Measurements from ENCODE around the gene IL13RA2. TPM values are rescaled to one million over a fixed set of nuclear protein-coding genes. Genes with fewer than 3 reads are reported as not detected.

Gene IL13RA2
- total RNA-seq, 4 donors from 2014 or later, result 0.38 to 0.44 TPM; not detected in 2

DNA sequence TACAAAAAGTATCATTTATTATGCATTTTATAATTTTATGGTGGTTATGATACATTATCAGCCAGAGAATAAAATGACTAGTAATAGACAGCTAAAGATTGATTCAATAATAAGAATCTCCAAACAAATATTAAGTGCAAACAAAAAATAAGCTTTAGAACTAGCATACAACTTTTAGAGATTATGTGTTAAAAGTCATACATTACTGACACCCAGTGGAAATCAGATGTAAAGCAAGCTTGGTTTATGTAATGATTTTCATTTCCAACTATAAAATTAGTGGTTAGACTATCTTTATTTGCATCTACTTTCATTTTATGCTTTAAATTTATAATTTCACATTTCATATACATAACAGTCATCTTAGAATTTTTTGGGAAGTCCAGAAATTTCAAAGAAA lies 57.7 kb downstream of the IL13RA2 start:
- H3K9me3 ChIP-seq, result no peaks in the 10 kb centered on the region
- TF ChIP-seq, protein P1, sequence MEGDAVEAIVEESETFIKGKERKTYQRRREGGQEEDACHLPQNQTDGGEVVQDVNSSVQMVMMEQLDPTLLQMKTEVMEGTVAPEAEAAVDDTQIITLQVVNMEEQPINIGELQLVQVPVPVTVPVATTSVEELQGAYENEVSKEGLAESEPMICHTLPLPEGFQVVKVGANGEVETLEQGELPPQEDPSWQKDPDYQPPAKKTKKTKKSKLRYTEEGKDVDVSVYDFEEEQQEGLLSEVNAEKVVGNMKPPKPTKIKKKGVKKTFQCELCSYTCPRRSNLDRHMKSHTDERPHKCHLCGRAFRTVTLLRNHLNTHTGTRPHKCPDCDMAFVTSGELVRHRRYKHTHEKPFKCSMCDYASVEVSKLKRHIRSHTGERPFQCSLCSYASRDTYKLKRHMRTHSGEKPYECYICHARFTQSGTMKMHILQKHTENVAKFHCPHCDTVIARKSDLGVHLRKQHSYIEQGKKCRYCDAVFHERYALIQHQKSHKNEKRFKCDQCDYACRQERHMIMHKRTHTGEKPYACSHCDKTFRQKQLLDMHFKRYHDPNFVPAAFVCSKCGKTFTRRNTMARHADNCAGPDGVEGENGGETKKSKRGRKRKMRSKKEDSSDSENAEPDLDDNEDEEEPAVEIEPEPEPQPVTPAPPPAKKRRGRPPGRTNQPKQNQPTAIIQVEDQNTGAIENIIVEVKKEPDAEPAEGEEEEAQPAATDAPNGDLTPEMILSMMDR (IDR thresholded peaks at IDR 0.05), result peak in 5 of 6 experiments; percentile 17 to 50 (median 30)
- no peak for TF ChIP-seq POLR2A (IDR thresholded peaks at IDR 0.05)
- H3K36me3 ChIP-seq, result no peaks in the 10 kb centered on the region
- H3K27ac ChIP-seq, result no peak overlapping the region
- no peaks in the 10 kb centered on the region for H3K27me3 ChIP-seq
- H3K4me3 ChIP-seq, result no peak overlapping the region
- H3K4me1 ChIP-seq, result no peaks in the 10 kb centered on the region
- intact Hi-C loops (cut with DNase I), result no loop called here
- no peak for DNase-seq

Small RNA genes within 50 kb of the gene (small RNA-seq; reads per million reads assigned to genes)
- 0 reads per million in 4 donors for gene RNU6-648P

Other genes starting within 250 kb of the IL13RA2 start
- not detected for gene RBMXL3, start 171.8 kb upstream of the IL13RA2 start, total RNA-seq
- 1 to 10 TPM in 1 of 4 donors, under 1 TPM in 3; 0.11 to 3.8 (median 0.45) TPM for gene LRCH2, start 216.5 kb upstream of the IL13RA2 start, total RNA-seq